ENCODE results near the gene MOV10L1. TPM values are rescaled to one million over a fixed set of nuclear protein-coding genes. Genes with fewer than 3 reads are reported as not detected.
"Not testable (repeated sequence)": the region's sequence is repeated elsewhere in the genome, so short reads cannot be mapped to it uniquely, and the experiment has no call there.

The MOV10L1 gene
- total RNA-seq, 1 donor from 2014 or later: 1.0 TPM

GRCh38 chr22:50078246-50078645, 11.6 kb upstream of the MOV10L1 start:
- no peak for DNase-seq

GRCh38 chr22:50078761-50079160, 11.0 kb upstream of the MOV10L1 start:
- DNase-seq: no peak

- DNase-seq: no peak
These were observed 9.7 kb upstream of the MOV10L1 start for GRCh38 chr22:50080077-50080465.

GRCh38 chr22:50081426-50082196, 8.2 kb upstream of the MOV10L1 start:
- DNase-seq: no peak

- no peak for DNase-seq
These were observed 7.5 kb upstream of the MOV10L1 start for GRCh38 chr22:50082197-50082715.

- DNase-seq: peak; percentile 37
These were observed 6.8 kb upstream of the MOV10L1 start for GRCh38 chr22:50082961-50083461.

GRCh38 chr22:50083462-50084079, 6.2 kb upstream of the MOV10L1 start:
- DNase-seq: peak; percentile 39

GRCh38 chr22:50084080-50084477, 5.7 kb upstream of the MOV10L1 start:
- DNase-seq: no peak

- no peak for DNase-seq
These were observed 5.2 kb upstream of the MOV10L1 start for GRCh38 chr22:50084614-50085021.

GRCh38 chr22:50085211-50085972, 4.4 kb upstream of the MOV10L1 start, which contains the start of gene MLC1:
MLC1 (minus strand) TSS chr22:50085426; CDS start chr22:50084902, 524 bp downstream.
- no peak for DNase-seq

GRCh38 chr22:50086526-50086925, 3.3 kb upstream of the MOV10L1 start:
- no peak for DNase-seq

GRCh38 chr22:50086975-50087374, 2.8 kb upstream of the MOV10L1 start:
- DNase-seq: not testable (repeated sequence)

GRCh38 chr22:50087646-50088045, 2.2 kb upstream of the MOV10L1 start:
- DNase-seq: no peak

- no peak for DNase-seq
These were observed 1.7 kb upstream of the MOV10L1 start for GRCh38 chr22:50088096-50088495.

GRCh38 chr22:50089231-50089630, 575 bp upstream of the MOV10L1 start:
- DNase-seq: no peak

- no peak for DNase-seq
These were observed 557 bp downstream of the MOV10L1 start for GRCh38 chr22:50090412-50090714.

GRCh38 chr22:50091092-50091768, 1.4 kb downstream of the MOV10L1 start:
- DNase-seq: no peak

- no peak for DNase-seq
These were observed 2.5 kb downstream of the MOV10L1 start for GRCh38 chr22:50092342-50092741.

GRCh38 chr22:50098052-50098451, 8.2 kb downstream of the MOV10L1 start:
- DNase-seq: no peak

GRCh38 chr22:50101870-50102565, 12.2 kb downstream of the MOV10L1 start:
- DNase-seq: no peak

- no peak for DNase-seq
These were observed 13.1 kb downstream of the MOV10L1 start for GRCh38 chr22:50102946-50103345.

GRCh38 chr22:50104141-50104544, 14.3 kb downstream of the MOV10L1 start:
- DNase-seq: no peak

All from tongue (tissue), 2 donors.